Endothelial cell of umbilical vein (primary cell): ENCODE data around the gene RECK. TPM values are rescaled to one million over a fixed set of nuclear protein-coding genes. Genes with fewer than 3 reads are reported as not detected.

ENCODE experiments used
- BruUV-seq: library from RNA; stranded (reverse); fragments of 400-500 nt; replicated peaks from 2 replicates; lab custom pipeline; 2021; lab: Mats Ljungman, UMichigan
- CTCF ChIA-PET: fragments of 300-600, 350-600 bp; sonication (Branson Sonifier 250); formaldehyde crosslinking; loops from one replicate; lab custom pipeline; 2021; ENCODE audit warnings: antibody characterized with exemption, inconsistent platforms; lab: Charles Lee
- POLR2A ChIA-PET: fragments of 300-600, 350-600 bp; sonication (Branson Sonifier 250); formaldehyde crosslinking; loops from one replicate; lab custom pipeline; 2021; ENCODE audit warnings: antibody characterized with exemption, inconsistent platforms; lab: Charles Lee
- DNase-seq: peaks from one replicate; pipeline ENCODE4 v3.0.0-alpha.2; 2011; ENCODE audit warnings: low read depth, low spot score
- FAIRE-seq: peaks from 2 replicates; lab custom pipeline; 2011; peaks lifted over from hg19 to GRCh38; lab: Jason Lieb, UNC
- H2AFZ ChIP-seq: 2 replicates; pipeline ENCODE4 v1.6.0; 2012; ENCODE audit warnings: low read depth, low read length, control low read depth, inconsistent platforms
- H3K27ac ChIP-seq: 2 replicates; pipeline ENCODE4 v1.5.1; 2011; ENCODE audit warnings: low read depth, mild to moderate bottlenecking, control low read depth, low read length, moderate library complexity; ENCODE audit not compliant: insufficient read depth
- H3K27me3 ChIP-seq, 2 experiments: 2 replicates each; pipeline versions ENCODE4 v1.6.0 to v1.6.1; 2011; ENCODE audit warnings: low read length in 2 of 2, mixed read lengths in 1 of 2; ENCODE audit not compliant: control insufficient read depth in 2 of 2, insufficient read depth in 2 of 2
- H3K36me3 ChIP-seq, 2 experiments: 2 replicates in 1 of 2; 3 replicates in 1 of 2; pipeline ENCODE4 v1.5.1; 2011; ENCODE audit warnings: low read length in 2 of 2, mild to moderate bottlenecking in 1 of 2, moderate library complexity in 1 of 2; ENCODE audit not compliant: control insufficient read depth in 2 of 2, insufficient read depth in 2 of 2; ENCODE audit errors: extremely low read depth in 1 of 2
- H3K4me1 ChIP-seq: 3 replicates; pipeline ENCODE4 v1.5.1; 2011; ENCODE audit warnings: mild to moderate bottlenecking, low read length; ENCODE audit not compliant: control insufficient read depth, insufficient read depth; ENCODE audit errors: extremely low read depth
- H3K4me2 ChIP-seq: 2 replicates; pipeline ENCODE4 v1.6.1; 2011; ENCODE audit warnings: low read length, control low read depth, mixed read lengths; ENCODE audit not compliant: insufficient read depth
- H3K4me3 ChIP-seq, 3 experiments: fragments of 200-600 bp in 1 of 3; sonication (generic), shearing (Covaris generic) in 1 of 3; replicated peaks in 1 of 3; 2 replicates each; pipeline ENCODE4 v1.5.1; 2011 to 2016; ENCODE audit warnings: control low read depth in 3 of 3, low read length in 3 of 3, mild to moderate bottlenecking in 2 of 3, inconsistent platforms in 1 of 3, low read depth in 1 of 3, moderate library complexity in 1 of 3; ENCODE audit not compliant: insufficient read depth in 1 of 3
- H3K79me2 ChIP-seq: 2 replicates; pipeline ENCODE4 v1.6.0; 2012; ENCODE audit warnings: low read length, inconsistent platforms; ENCODE audit not compliant: control insufficient read depth, insufficient read depth
- H3K9ac ChIP-seq: replicated peaks from 2 replicates; pipeline ENCODE3; 2011; ENCODE audit warnings: low read length, control low read depth; ENCODE audit not compliant: insufficient read depth; ENCODE audit errors: extremely low read depth
- H3K9me1 ChIP-seq: replicated peaks from 3 replicates; pipeline ENCODE4 v1.6.0; 2011; ENCODE audit warnings: mild to moderate bottlenecking, low read length; ENCODE audit not compliant: control insufficient read depth, insufficient read depth; ENCODE audit errors: extremely low read depth
- H3K9me3 ChIP-seq: replicated peaks from 2 replicates; pipeline ENCODE4 v1.5.1; 2012; ENCODE audit warnings: low read length, inconsistent platforms; ENCODE audit not compliant: control insufficient read depth, insufficient read depth
- H4K20me1 ChIP-seq: replicated peaks from 2 replicates; pipeline ENCODE3; 2011; ENCODE audit warnings: mild to moderate bottlenecking, low read length; ENCODE audit not compliant: control insufficient read depth, insufficient read depth; ENCODE audit errors: extremely low read depth
- CTCF ChIP-seq, 2 donors: IDR thresholded peaks; 1 replicate in 1 of 2; 2 replicates in 1 of 2; pipeline ENCODE4 v1.5.1; 2011; ENCODE audit warnings: low read length in 2 of 2, mild to moderate bottlenecking in 2 of 2, moderate library complexity in 2 of 2, control low read depth in 1 of 2, inconsistent platforms in 1 of 2, low read depth in 1 of 2; ENCODE audit not compliant: insufficient read depth in 1 of 2; ENCODE audit errors: extremely low read depth in 1 of 2
- EZH2 ChIP-seq: IDR thresholded peaks from 2 replicates; pipeline ENCODE4 v1.6.1; 2012; ENCODE audit warnings: borderline replicate concordance, low read depth, mild to moderate bottlenecking, moderate library complexity, low read length, inconsistent platforms; ENCODE audit not compliant: severe bottlenecking
- FOS ChIP-seq: IDR thresholded peaks from 2 replicates; pipeline ENCODE4 v1.6.1; 2011; ENCODE audit warnings: mild to moderate bottlenecking, low read length, moderate library complexity, borderline replicate concordance; ENCODE audit not compliant: insufficient read depth
- GATA2 ChIP-seq: IDR thresholded peaks from 2 replicates; pipeline ENCODE4 v1.7.0; 2011; ENCODE audit warnings: low read depth, mild to moderate bottlenecking, moderate library complexity, mixed read lengths, low read length; ENCODE audit not compliant: insufficient read length, insufficient read depth
- JUN ChIP-seq: IDR thresholded peaks from 2 replicates; pipeline ENCODE4 v1.6.1; 2011; ENCODE audit warnings: borderline replicate concordance, low read depth; ENCODE audit not compliant: insufficient read length, insufficient read depth
- MAX ChIP-seq: IDR thresholded peaks from 2 replicates; pipeline ENCODE4 v1.6.1; 2011; ENCODE audit not compliant: insufficient read depth, insufficient read length
- MYC ChIP-seq: IDR thresholded peaks from one replicate; pipeline ENCODE4 v1.6.1; 2011; ENCODE audit warnings: mild to moderate bottlenecking, low read depth, low read length
- POLR2A ChIP-seq: IDR thresholded peaks from 2 replicates; pipeline ENCODE4 v1.6.1; 2012; ENCODE audit warnings: low read depth, mild to moderate bottlenecking, control low read depth, low read length
- POLR2AphosphoS5 ChIP-seq: IDR thresholded peaks from 2 replicates; pipeline ENCODE4 v1.6.1; 2012; ENCODE audit warnings: low read depth, mild to moderate bottlenecking, control low read depth, low read length, moderate library complexity; ENCODE audit not compliant: insufficient read depth
- dilution Hi-C: fragments of 300-500 bp; cut with MboI; formaldehyde crosslinking; loops from one replicate; pipeline ENCODE4 v1.15.0; 2019; ENCODE audit warnings: low sequenced_read_pairs; ENCODE audit not compliant: extremely low pct_ligation_motif_present
- intact Hi-C: fragments of 100-400 bp; cut with micrococcal nuclease; formaldehyde crosslinking; loops from one replicate; pipeline ENCODE4 v1.10.0; 2022
- polyA plus RNA-seq, 4 experiments: library from polyadenylated mRNA; depleted of rRNA in 3 of 4; stranded (reverse) in 3 of 4; unstranded in 1 of 4; fragments of >200 nt; gene quantifications; 2 replicates each; pipeline versions ENCODE4 v1.2.1 to v1.2.3, GENCODE V29; 2011 to 2012; ENCODE audit warnings: missing spikeins in 1 of 4
- total RNA-seq: library from RNA; stranded (reverse); gene quantifications from 2 replicates; pipeline ENCODE4 v1.2.3, GENCODE V29; 2021

Gene RECK
- total and polyA plus RNA-seq, 2 donors (not counting 3 experiments of a cell fraction or from before 2014, with no cell fraction given): 12.0 to 14.1 TPM

GRCh38 chr9:36092509-36093215 lies 55.9 kb downstream of the RECK start:
- H2AFZ ChIP-seq: no peak overlapping the region
- no peak for DNase-seq
- H3K27me3 ChIP-seq: no peaks in the 10 kb centered on the region
- intact Hi-C loops (no loop called here), dilution Hi-C loops (no loop called here)
- peaks cover 18% of the 10 kb centered on the region for H3K4me1 ChIP-seq
- H3K4me3 ChIP-seq: no peak overlapping the region
- no peak overlapping the region for H3K27ac ChIP-seq
- FAIRE-seq: no peak
- ChIA-PET POLR2A (no interaction called here), CTCF (interaction anchor here (1.7 to 2.6 kb wide), 2 partner anchors 8 to 10 kb away, joined by 9 read pairs; no protein-coding TSS in a partner anchor)
- no peaks in the 10 kb centered on the region for H3K9me1 ChIP-seq
- H3K9ac ChIP-seq: no peak overlapping the region
- no peaks in the 10 kb centered on the region for H4K20me1 ChIP-seq
- no peaks in the 10 kb centered on the region for H3K36me3 ChIP-seq
- H3K9me3 ChIP-seq: no peaks in the 10 kb centered on the region
- no peak overlapping the region for H3K4me2 ChIP-seq
- H3K79me2 ChIP-seq: no peaks in the 10 kb centered on the region
- TF ChIP-seq JUN: no peak
- no peak for TF ChIP-seq MYC
- no peak for TF ChIP-seq EZH2
- TF ChIP-seq POLR2AphosphoS5: no peak
- no peak for TF ChIP-seq FOS
- no peak for TF ChIP-seq CTCF (IDR thresholded peaks at IDR 0.05; ENCODE audit: extremely low read depth in 1 of 2, insufficient read depth in 1 of 2, low read depth in 1 of 2, low read length in 2 of 2)
- no peak for TF ChIP-seq GATA2
- no peak for TF ChIP-seq MAX
- no peak for TF ChIP-seq POLR2A
- BruUV-seq: no TSS peak
